T47D (cell line): ENCODE measurements around the gene RRP36.
"Not testable (repeated sequence)": the region's sequence is repeated elsewhere in the genome, so short reads cannot be mapped to it uniquely, and the experiment has no call there.

Experiments used
- DNase-seq, 2 experiments: peaks; one replicate each; pipeline versions ENCODE4 v3.0.0 to v3.0.0-alpha.2; 2011 to 2012; ENCODE audit warnings: low read depth in 1 of 2, low spot score in 1 of 2
- JUND ChIP-seq: IDR thresholded peaks from 2 replicates; pipeline ENCODE4 v1.6.1; 2012; ENCODE audit warnings: low read depth
- in situ Hi-C: cut with HindIII; loops from 2 replicates; pipeline ENCODE4 v1.10.0; 2016; ENCODE audit warnings: low sequenced_read_pairs, low pct_unique_long_range_greater_than_20kb

RRP36 gene

GRCh38 chr6:43033496-43034189 is 12.2 kb downstream of the RRP36 start:
- DNase-seq: no peak
- no peak for TF ChIP-seq JUND
- in situ Hi-C loops: no loop called here

GRCh38 chr6:43034190-43034525 is 12.7 kb downstream of the RRP36 start:
- in situ Hi-C loops: no loop called here
- no peak for TF ChIP-seq JUND
- no peak for DNase-seq

GRCh38 chr6:43035495-43036194 is 14.2 kb downstream of the RRP36 start:
- no peak for DNase-seq
- no peak for TF ChIP-seq JUND
- in situ Hi-C loops: no loop called here

- in situ Hi-C loops: no loop called here
- no peak for DNase-seq
- no peak for TF ChIP-seq JUND
Measured at GRCh38 chr6:43036712-43037111, 15.3 kb downstream of the RRP36 start.

GRCh38 chr6:43037197-43037596 is 15.8 kb downstream of the RRP36 start:
- DNase-seq: no peak
- in situ Hi-C loops: no loop called here
- TF ChIP-seq JUND: no peak

GRCh38 chr6:43037706-43038105 is 16.3 kb downstream of the RRP36 start:
- TF ChIP-seq JUND: no peak
- no peak for DNase-seq
- in situ Hi-C loops: no loop called here

GRCh38 chr6:43038727-43039126 is 17.3 kb downstream of the RRP36 start:
- no peak for TF ChIP-seq JUND
- no peak for DNase-seq

GRCh38 chr6:43040542-43041257 is 19.3 kb downstream of the RRP36 start:
- no peak for DNase-seq
- in situ Hi-C loops: no loop called here
- no peak for TF ChIP-seq JUND

More at GRCh38 chr6:43038727-43039126, 17.3 kb downstream of the RRP36 start:
- in situ Hi-C loops: no loop called here

GRCh38 chr6:43041475-43041874 is 20.1 kb downstream of the RRP36 start:
- in situ Hi-C loops, DNase-seq: not testable (repeated sequence)

- in situ Hi-C loops: no loop called here
- TF ChIP-seq JUND: no peak
- no peak for DNase-seq
Measured at GRCh38 chr6:43043310-43043709, 21.9 kb downstream of the RRP36 start.

GRCh38 chr6:43045371-43045930 is 24.0 kb downstream of the RRP36 start:
- no peak for DNase-seq
- no peak for TF ChIP-seq JUND
- in situ Hi-C loops: no loop called here

- in situ Hi-C loops: no loop called here
- no peak for TF ChIP-seq JUND
Measured at GRCh38 chr6:43047998-43048397, 26.6 kb downstream of the RRP36 start.

GRCh38 chr6:43050981-43051380 is 29.6 kb downstream of the RRP36 start:
- TF ChIP-seq JUND: no peak
- no peak for DNase-seq
- in situ Hi-C loops: no loop called here

More at GRCh38 chr6:43047998-43048397, 26.6 kb downstream of the RRP36 start:
- DNase-seq: no peak
